Measurements from ENCODE around the gene LIPI.
"Not testable (repeated sequence)": the region's sequence is repeated elsewhere in the genome, so short reads cannot be mapped to it uniquely, and the experiment has no call there.

The LIPI gene

GRCh38 chr21:14213164-14213563, 2.4 kb upstream of the LIPI start:
- H3K4me1 Mint-ChIP-seq (ENCODE audit: low read depth), result peaks cover 2% of the 10 kb centered on the region
- no peak overlapping the region for H3K27ac Mint-ChIP-seq
- peaks cover 5% of the 10 kb centered on the region for H3K27me3 Mint-ChIP-seq (ENCODE audit: low read depth)

DNA sequence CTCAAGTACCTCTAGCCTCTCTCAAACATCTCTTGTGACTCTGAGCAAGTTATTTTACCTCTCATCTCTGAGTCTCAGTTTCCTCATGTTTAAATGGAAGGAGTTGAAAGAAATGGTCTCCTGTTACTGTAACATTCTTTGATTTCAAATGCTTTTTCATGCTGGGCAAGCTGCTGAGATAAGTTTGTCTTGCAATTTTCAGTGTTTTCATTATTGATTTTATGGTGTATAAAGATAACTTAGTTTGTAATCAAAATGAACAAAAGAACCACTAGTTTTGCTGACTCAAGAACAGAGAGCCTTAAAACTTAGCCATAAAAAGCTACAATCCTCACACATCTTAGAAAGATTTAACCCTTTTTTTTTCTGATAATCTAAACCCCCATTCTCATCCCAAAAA, 4.5 kb downstream of the LIPI start:
- Mint-ChIP-seq H3K4me1 (ENCODE audit: low read depth) (no peaks in the 10 kb centered on the region), H3K27ac (no peak overlapping the region), H3K9me3 (no peaks in the 10 kb centered on the region), H3K4me3 (no peak overlapping the region), H3K27me3 (ENCODE audit: low read depth) (peaks cover 2% of the 10 kb centered on the region), H3K36me3 (ENCODE audit: low read depth) (no peaks in the 10 kb centered on the region)
- no peak for DNase-seq (ENCODE audit: low spot score)

More at GRCh38 chr21:14213164-14213563, 2.4 kb upstream of the LIPI start:
- Mint-ChIP-seq H3K4me3 (no peak overlapping the region), H3K36me3 (ENCODE audit: low read depth) (no peaks in the 10 kb centered on the region), H3K9me3 (no peaks in the 10 kb centered on the region)
- no peak for DNase-seq (ENCODE audit: low spot score)

GRCh38 chr21:14166463-14167223, 44.1 kb downstream of the LIPI start:
- H3K9me3 Mint-ChIP-seq; H3K27me3 Mint-ChIP-seq (ENCODE audit: low read depth); H3K4me3 Mint-ChIP-seq; H3K4me1 Mint-ChIP-seq (ENCODE audit: low read depth); H3K36me3 Mint-ChIP-seq (ENCODE audit: low read depth); DNase-seq (ENCODE audit: low spot score); H3K27ac Mint-ChIP-seq: not testable (repeated sequence)

- no peak for DNase-seq (ENCODE audit: low spot score)
- Mint-ChIP-seq H3K9me3 (no peaks in the 10 kb centered on the region), H3K4me1 (ENCODE audit: low read depth) (no peaks in the 10 kb centered on the region), H3K27me3 (ENCODE audit: low read depth) (no peaks in the 10 kb centered on the region), H3K36me3 (ENCODE audit: low read depth) (no peaks in the 10 kb centered on the region), H3K4me3 (no peak overlapping the region), H3K27ac (no peak overlapping the region)
Measured at GRCh38 chr21:14143999-14144398, 66.8 kb downstream of the LIPI start.

GRCh38 chr21:14124266-14124665, 86.5 kb downstream of the LIPI start:
- Mint-ChIP-seq H3K27ac (no peak overlapping the region), H3K4me3 (no peak overlapping the region), H3K9me3 (no peaks in the 10 kb centered on the region), H3K36me3 (ENCODE audit: low read depth) (no peaks in the 10 kb centered on the region), H3K4me1 (ENCODE audit: low read depth) (peaks cover 7% of the 10 kb centered on the region), H3K27me3 (ENCODE audit: low read depth) (no peaks in the 10 kb centered on the region)
- no peak for DNase-seq (ENCODE audit: low spot score)

- no peaks in the 10 kb centered on the region for H3K9me3 Mint-ChIP-seq
- DNase-seq (ENCODE audit: low spot score), result no peak
- H3K4me1 Mint-ChIP-seq (ENCODE audit: low read depth), result peaks cover 7% of the 10 kb centered on the region
- H3K36me3 Mint-ChIP-seq (ENCODE audit: low read depth), result no peaks in the 10 kb centered on the region
- H3K27ac Mint-ChIP-seq, result no peak overlapping the region
- no peak overlapping the region for H3K4me3 Mint-ChIP-seq
- no peaks in the 10 kb centered on the region for H3K27me3 Mint-ChIP-seq (ENCODE audit: low read depth)
Measured at GRCh38 chr21:14121719-14122118, 89.0 kb downstream of the LIPI start.

GRCh38 chr21:14120091-14120734, 90.5 kb downstream of the LIPI start:
- Mint-ChIP-seq H3K9me3 (no peaks in the 10 kb centered on the region), H3K36me3 (ENCODE audit: low read depth) (no peaks in the 10 kb centered on the region), H3K27ac (peak overlapping the region; percentile 1), H3K27me3 (ENCODE audit: low read depth) (no peaks in the 10 kb centered on the region), H3K4me1 (ENCODE audit: low read depth) (peaks cover 10% of the 10 kb centered on the region), H3K4me3 (no peak overlapping the region)
- DNase-seq (ENCODE audit: low spot score), result peak; percentile 27

- DNase-seq (ENCODE audit: low spot score), result no peak
- H3K27me3 Mint-ChIP-seq (ENCODE audit: low read depth), result no peaks in the 10 kb centered on the region
- H3K36me3 Mint-ChIP-seq (ENCODE audit: low read depth), result no peaks in the 10 kb centered on the region
- no peaks in the 10 kb centered on the region for H3K9me3 Mint-ChIP-seq
- peaks cover 10% of the 10 kb centered on the region for H3K4me1 Mint-ChIP-seq (ENCODE audit: low read depth)
- H3K27ac Mint-ChIP-seq, result no peak overlapping the region
- H3K4me3 Mint-ChIP-seq, result no peak overlapping the region
Measured at GRCh38 chr21:14119038-14119437, 91.7 kb downstream of the LIPI start.

DNA sequence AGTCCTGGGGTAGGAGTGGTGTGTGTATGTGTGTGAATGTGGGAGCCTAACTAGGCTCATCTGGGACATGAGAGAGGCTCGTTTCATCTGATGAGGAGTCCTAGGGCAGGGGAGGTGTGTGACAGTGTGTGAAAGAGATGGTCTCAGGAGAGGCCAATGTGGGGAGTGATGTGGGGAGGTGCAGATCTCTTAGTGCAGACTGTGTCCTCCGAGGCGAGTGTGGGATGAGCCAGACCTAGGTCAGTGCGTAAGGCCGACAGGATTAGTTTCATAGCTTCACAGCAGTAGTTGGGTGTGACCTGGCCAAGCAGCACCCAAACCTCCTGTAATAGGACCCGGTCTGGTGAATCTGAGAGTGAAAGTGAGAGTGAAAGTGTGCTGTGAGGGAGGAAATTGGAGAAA, 94.7 kb downstream of the LIPI start:
- DNase-seq (ENCODE audit: low spot score), result no peak
- Mint-ChIP-seq H3K4me1 (ENCODE audit: low read depth) (peaks cover 6% of the 10 kb centered on the region), H3K9me3 (peaks cover 3% of the 10 kb centered on the region), H3K27ac (no peak overlapping the region), H3K4me3 (no peak overlapping the region), H3K27me3 (ENCODE audit: low read depth) (no peaks in the 10 kb centered on the region), H3K36me3 (ENCODE audit: low read depth) (peaks cover 3% of the 10 kb centered on the region)

DNA sequence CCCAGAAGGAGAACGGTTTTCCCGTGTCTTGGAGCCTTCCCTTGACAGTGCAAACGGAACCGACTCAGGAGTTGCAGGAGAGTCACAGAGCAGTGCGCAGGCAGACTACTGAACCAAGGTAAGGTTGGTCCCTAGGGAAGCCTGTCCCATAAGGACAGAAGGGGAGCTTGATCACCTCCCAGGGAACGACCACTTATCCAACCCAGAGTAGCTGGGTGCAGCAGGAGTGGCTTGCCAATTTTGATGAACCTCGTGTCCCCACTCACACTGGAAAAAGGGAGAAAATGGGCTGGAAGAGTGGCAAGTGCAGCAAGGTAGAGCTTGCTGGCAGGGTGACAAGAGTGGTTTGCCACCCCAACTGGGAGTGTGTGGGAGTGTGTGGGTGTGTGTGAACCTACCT, 95.1 kb downstream of the LIPI start:
- H3K4me1 Mint-ChIP-seq (ENCODE audit: low read depth), result peaks cover 6% of the 10 kb centered on the region
- no peaks in the 10 kb centered on the region for H3K27me3 Mint-ChIP-seq (ENCODE audit: low read depth)
- peaks cover 3% of the 10 kb centered on the region for H3K9me3 Mint-ChIP-seq
- H3K27ac Mint-ChIP-seq, result no peak overlapping the region
- no peak overlapping the region for H3K4me3 Mint-ChIP-seq
- no peak for DNase-seq (ENCODE audit: low spot score)
- H3K36me3 Mint-ChIP-seq (ENCODE audit: low read depth), result peaks cover 3% of the 10 kb centered on the region

DNA sequence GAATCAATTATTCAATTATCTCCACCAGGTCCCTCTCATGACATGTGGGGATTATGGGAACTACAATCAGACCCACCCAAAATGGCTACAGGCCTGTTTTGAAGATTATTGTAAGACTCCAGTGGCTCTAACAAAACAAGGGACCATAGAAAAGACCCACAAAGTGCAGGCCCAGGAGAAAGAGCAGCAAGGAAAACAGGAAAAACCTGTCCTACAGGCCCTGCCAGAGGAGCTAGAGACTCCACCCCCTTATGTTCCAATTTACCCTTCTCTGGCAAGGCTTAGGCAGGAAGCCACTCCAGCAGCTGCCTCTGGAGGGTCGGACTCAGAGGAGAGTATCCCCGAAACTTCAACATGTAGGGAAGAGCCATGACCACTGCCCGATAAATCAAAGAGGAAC, 96.5 kb downstream of the LIPI start:
- Mint-ChIP-seq H3K27me3 (ENCODE audit: low read depth) (no peaks in the 10 kb centered on the region), H3K9me3 (peaks cover 3% of the 10 kb centered on the region), H3K36me3 (ENCODE audit: low read depth) (peaks cover 3% of the 10 kb centered on the region), H3K4me1 (ENCODE audit: low read depth) (peaks cover 3% of the 10 kb centered on the region), H3K27ac (no peak overlapping the region), H3K4me3 (no peak overlapping the region)
- DNase-seq (ENCODE audit: low spot score), result no peak

DNA sequence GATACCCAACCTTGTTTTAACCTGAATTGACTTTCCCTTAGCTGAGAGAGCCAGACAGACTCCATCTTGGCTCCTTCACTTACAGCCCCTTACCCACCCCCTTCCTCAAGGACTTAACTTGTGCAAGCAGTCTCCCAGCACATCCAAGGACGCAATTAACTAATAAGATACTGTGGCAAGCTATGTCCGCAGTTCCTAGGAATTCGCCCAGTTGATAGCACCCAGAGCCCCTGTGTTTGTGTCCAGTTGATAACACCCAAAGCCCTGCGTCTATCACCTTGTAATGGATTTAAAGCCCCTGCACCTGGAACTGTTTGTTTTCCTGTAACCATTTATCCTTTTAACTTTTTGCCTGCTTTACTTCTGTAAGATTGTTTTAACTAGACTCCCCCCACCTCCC, 106.2 kb downstream of the LIPI start:
- H3K27ac Mint-ChIP-seq; H3K4me1 Mint-ChIP-seq (ENCODE audit: low read depth); H3K9me3 Mint-ChIP-seq; DNase-seq (ENCODE audit: low spot score); H3K36me3 Mint-ChIP-seq (ENCODE audit: low read depth); H3K27me3 Mint-ChIP-seq (ENCODE audit: low read depth); H3K4me3 Mint-ChIP-seq: not testable (repeated sequence)

DNA sequence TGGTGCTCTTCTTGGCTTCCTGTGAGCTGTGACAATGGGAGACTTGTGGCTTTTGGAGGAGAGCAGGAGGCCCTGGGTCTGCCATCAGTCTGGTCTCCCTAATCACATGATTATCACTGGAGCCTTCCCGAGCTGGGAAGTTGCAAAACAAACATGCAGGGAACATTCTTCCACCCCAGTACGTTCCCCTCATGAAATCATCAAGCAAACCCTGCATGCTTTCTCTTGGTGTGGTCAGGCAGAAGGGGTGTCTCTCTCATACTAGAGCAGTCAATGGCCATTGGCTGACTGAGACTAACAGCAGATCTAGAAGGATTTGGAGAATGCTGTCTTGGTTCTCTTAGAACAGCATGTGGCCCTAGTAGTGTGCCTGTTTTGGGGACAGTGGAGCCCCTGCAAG, 111.2 kb downstream of the LIPI start:
- no peak for DNase-seq (ENCODE audit: low spot score)
- H3K4me1 Mint-ChIP-seq (ENCODE audit: low read depth), result no peaks in the 10 kb centered on the region
- H3K4me3 Mint-ChIP-seq, result no peak overlapping the region
- H3K27ac Mint-ChIP-seq, result no peak overlapping the region
- no peaks in the 10 kb centered on the region for H3K27me3 Mint-ChIP-seq (ENCODE audit: low read depth)
- peaks cover 8% of the 10 kb centered on the region for H3K36me3 Mint-ChIP-seq (ENCODE audit: low read depth)
- peaks cover 6% of the 10 kb centered on the region for H3K9me3 Mint-ChIP-seq

DNA sequence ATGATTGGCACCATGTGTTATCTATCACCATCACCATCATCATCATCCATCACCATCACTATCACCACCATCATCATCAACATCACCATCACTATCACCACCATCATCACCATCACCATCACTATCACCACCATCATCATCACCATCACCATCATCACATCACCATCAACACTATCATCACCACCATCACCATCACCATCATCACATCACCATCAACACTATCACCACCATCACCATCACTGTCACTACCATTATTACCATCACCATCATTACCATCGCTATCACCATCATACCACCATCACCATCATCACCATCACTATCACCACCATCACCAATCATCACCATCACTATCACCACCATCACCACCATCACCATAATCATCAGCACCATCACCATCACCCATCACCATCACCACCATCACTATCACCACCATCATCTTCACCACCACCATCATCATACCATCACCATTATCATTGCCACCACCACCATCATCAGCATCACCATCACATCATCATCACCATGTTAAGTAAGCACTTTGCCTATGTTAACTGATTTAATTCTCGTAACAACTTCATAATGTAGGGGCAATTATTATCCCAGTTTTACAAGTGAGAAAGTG, 112.8 kb downstream of the LIPI start:
- Mint-ChIP-seq H3K9me3 (peaks cover 6% of the 10 kb centered on the region), H3K36me3 (ENCODE audit: low read depth) (peaks cover 7% of the 10 kb centered on the region), H3K27me3 (ENCODE audit: low read depth) (no peaks in the 10 kb centered on the region), H3K4me3 (no peak overlapping the region), H3K27ac (no peak overlapping the region), H3K4me1 (ENCODE audit: low read depth) (no peaks in the 10 kb centered on the region)
- no peak for DNase-seq (ENCODE audit: low spot score)

All from T-helper 2 cell treated with Interferon-gamma antibody and Interleukin-4, amounts not matched to agents 5 μg/mL and 100 μg/mL, for 36 hours (primary cell).